Hippocampal formation (tissue), 2 donors: ENCODE data around the gene USB1.

Experiments used
- DNase-seq, 2 donors: peaks; one replicate each; lab custom pipeline; 2025; lab: John Stamatoyannopoulos, UW

The USB1 gene

GRCh38 chr16:58000706-58001676 lies at the start of gene USB1:
USB1 (plus strand) TSS chr16:58001407; CDS start chr16:58001484, 77 bp downstream.
- peak; percentile 84 for DNase-seq

- no peak for DNase-seq
Observed at GRCh38 chr16:57952909-57953308, 48.3 kb upstream of the USB1 start.

GRCh38 chr16:57953857-57954256 lies 47.4 kb upstream of the USB1 start:
- no peak for DNase-seq

GRCh38 chr16:57955572-57956188 lies 45.5 kb upstream of the USB1 start:
- DNase-seq: no peak

- DNase-seq: no peak
Observed at GRCh38 chr16:57956270-57956808, 44.9 kb upstream of the USB1 start.

- no peak for DNase-seq
Observed at GRCh38 chr16:57956924-57957672, 44.1 kb upstream of the USB1 start.

GRCh38 chr16:57957673-57958392 lies 43.4 kb upstream of the USB1 start:
- no peak for DNase-seq

- no peak for DNase-seq
Observed at GRCh38 chr16:57958544-57958943, 42.7 kb upstream of the USB1 start.

- DNase-seq: no peak
Observed at GRCh38 chr16:57959121-57959520, 42.1 kb upstream of the USB1 start.

GRCh38 chr16:57959804-57960203 lies 41.4 kb upstream of the USB1 start:
- no peak for DNase-seq

GRCh38 chr16:57960310-57960709 lies 40.9 kb upstream of the USB1 start:
- no peak for DNase-seq

GRCh38 chr16:57960826-57961472 lies 40.3 kb upstream of the USB1 start:
- DNase-seq: no peak

- DNase-seq: no peak
Observed at GRCh38 chr16:57961538-57961937, 39.7 kb upstream of the USB1 start.

GRCh38 chr16:57962046-57962445 lies 39.2 kb upstream of the USB1 start:
- no peak for DNase-seq

GRCh38 chr16:57962756-57963155 lies 38.5 kb upstream of the USB1 start:
- DNase-seq: no peak

- no peak for DNase-seq
Observed at GRCh38 chr16:57964157-57964700, 37.0 kb upstream of the USB1 start.

GRCh38 chr16:57966204-57966771 lies 34.9 kb upstream of the USB1 start:
- DNase-seq: no peak

GRCh38 chr16:57966986-57967385 lies 34.2 kb upstream of the USB1 start:
- no peak for DNase-seq

GRCh38 chr16:57967916-57968315 lies 33.3 kb upstream of the USB1 start:
- DNase-seq: no peak

GRCh38 chr16:57969451-57970123 lies 31.6 kb upstream of the USB1 start:
- no peak for DNase-seq
